Lower leg skin (tissue), 3 donors: ENCODE results near the gene MAP3K14.

Source experiments
- CTCF ChIP-seq, 3 donors: fragments of 450-650 bp; IDR thresholded peaks; one replicate each; pipeline ENCODE4 v1.5.1; 2016; ENCODE audit warnings: antibody characterized with exemption in 3 of 3, mild to moderate bottlenecking in 3 of 3, moderate library complexity in 2 of 3
- POLR2A ChIP-seq, 2 donors: fragments of 450-650 bp; IDR thresholded peaks; one replicate each; pipeline ENCODE4 v1.6.1; 2016 to 2017; ENCODE audit warnings: antibody characterized with exemption in 2 of 2, mild to moderate bottlenecking in 1 of 2, moderate library complexity in 1 of 2

DNA sequence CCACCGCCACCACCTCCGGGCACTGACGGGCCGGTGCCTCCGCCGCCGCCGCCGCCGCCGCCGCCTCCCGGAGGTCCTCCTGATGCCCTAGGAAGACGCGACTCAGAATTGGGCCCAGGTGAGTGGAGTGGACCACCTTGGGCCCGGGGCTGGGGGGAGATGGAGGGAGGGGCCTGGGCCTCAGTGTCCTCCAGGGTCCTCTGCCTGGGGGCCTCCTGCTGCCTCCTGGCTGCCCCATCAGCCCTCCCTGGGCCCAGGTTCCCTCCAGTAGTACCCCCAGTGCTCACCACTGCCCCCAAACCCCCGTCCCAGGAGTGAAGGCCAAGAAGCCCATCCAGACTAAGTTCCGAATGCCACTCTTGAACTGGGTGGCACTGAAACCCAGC lies 74.8 kb downstream of the MAP3K14 start:
- TF ChIP-seq CTCF (IDR thresholded peaks at IDR 0.05) (no peak), POLR2A (IDR thresholded peaks at IDR 0.05) (no peak)
